ENCODE measurements around the gene DNAJC11.
"Not testable (repeated sequence)": the region's sequence is repeated elsewhere in the genome, so short reads cannot be mapped to it uniquely, and the experiment has no call there.

DNAJC11 gene

DNA sequence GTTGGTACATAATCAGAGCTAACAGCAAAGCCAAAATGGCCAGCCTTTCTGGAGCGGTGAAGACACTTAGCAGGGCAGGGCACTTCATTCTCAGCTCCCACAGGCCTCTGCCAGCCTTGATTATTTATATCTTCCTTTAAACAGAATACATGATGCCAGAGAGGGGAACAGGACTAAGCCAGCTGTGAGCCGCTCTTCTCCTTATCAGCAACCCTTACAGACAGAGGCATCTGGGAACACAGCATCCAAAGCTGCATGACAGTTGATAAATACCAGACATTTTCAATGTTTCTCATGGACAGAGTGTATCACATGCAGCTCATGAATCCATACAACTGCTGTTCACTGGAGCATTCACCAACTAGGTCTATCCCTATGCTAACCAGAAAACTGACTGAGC is 29.1 kb downstream of the DNAJC11 start:
- H3K9ac ChIP-seq = no peak overlapping the region
- H3K27me3 ChIP-seq (ENCODE audit: insufficient read depth, low read depth) = no peaks in the 10 kb centered on the region
- TF ChIP-seq, protein P1, sequence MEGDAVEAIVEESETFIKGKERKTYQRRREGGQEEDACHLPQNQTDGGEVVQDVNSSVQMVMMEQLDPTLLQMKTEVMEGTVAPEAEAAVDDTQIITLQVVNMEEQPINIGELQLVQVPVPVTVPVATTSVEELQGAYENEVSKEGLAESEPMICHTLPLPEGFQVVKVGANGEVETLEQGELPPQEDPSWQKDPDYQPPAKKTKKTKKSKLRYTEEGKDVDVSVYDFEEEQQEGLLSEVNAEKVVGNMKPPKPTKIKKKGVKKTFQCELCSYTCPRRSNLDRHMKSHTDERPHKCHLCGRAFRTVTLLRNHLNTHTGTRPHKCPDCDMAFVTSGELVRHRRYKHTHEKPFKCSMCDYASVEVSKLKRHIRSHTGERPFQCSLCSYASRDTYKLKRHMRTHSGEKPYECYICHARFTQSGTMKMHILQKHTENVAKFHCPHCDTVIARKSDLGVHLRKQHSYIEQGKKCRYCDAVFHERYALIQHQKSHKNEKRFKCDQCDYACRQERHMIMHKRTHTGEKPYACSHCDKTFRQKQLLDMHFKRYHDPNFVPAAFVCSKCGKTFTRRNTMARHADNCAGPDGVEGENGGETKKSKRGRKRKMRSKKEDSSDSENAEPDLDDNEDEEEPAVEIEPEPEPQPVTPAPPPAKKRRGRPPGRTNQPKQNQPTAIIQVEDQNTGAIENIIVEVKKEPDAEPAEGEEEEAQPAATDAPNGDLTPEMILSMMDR (conservative IDR thresholded peaks at IDR 0.05; ENCODE audit: low read depth, low read length) = no peak
- no peak overlapping the region for H3K4me3 ChIP-seq (IDR thresholded peaks at IDR 0.05; ENCODE audit: insufficient read depth, low read depth, low read length)
- no peak overlapping the region for H2AFZ ChIP-seq (ENCODE audit: low read depth)
- peaks cover 4% of the 10 kb centered on the region; the same call in 1 of the 2 replicates for H3K36me3 ChIP-seq (ENCODE audit: insufficient read depth)
- no peaks in the 10 kb centered on the region for H4K20me1 ChIP-seq (ENCODE audit: insufficient read depth)
- peak overlapping the region; percentile 52; the same call in 1 of the 2 replicates for H3K4me2 ChIP-seq
- peaks cover 3% of the 10 kb centered on the region; the same call in 1 of the 2 replicates for H3K79me2 ChIP-seq (ENCODE audit: insufficient read depth, low read depth)
- H3K27ac ChIP-seq = peak overlapping the region; percentile 77; the same call in 1 of the 2 replicates
- H3K4me1 ChIP-seq (ENCODE audit: low read depth, poor library complexity, severe bottlenecking) = peaks cover 44% of the 10 kb centered on the region

DNA sequence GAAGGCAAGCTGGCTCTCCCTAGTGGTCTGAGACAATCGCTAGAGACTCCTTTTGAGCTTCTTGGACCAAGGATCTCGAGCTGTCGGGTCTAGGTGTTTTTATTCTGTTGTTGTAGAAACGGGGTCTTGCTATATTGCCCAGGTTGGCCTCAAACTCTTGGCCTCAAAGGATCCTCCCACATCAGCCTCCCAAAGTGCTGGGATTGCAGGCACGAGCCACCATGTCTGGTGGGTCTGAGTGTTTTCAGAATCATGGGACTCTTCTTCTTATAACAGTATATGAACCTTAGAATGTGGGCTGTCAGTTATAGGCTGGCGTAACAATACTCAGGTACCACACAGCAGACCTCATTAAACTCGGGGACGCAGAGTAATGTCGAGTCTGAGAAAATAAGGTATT is 33.1 kb downstream of the DNAJC11 start:
- H3K79me2 ChIP-seq (ENCODE audit: insufficient read depth, low read depth) = peaks cover 9% of the 10 kb centered on the region; the same call in 1 of the 2 replicates
- H2AFZ ChIP-seq (ENCODE audit: low read depth) = no peak overlapping the region
- no peaks in the 10 kb centered on the region for H4K20me1 ChIP-seq (ENCODE audit: insufficient read depth)
- no peak overlapping the region for H3K9ac ChIP-seq
- no peak overlapping the region for H3K27ac ChIP-seq
- no peaks in the 10 kb centered on the region for H3K27me3 ChIP-seq (ENCODE audit: insufficient read depth, low read depth)
- TF ChIP-seq, protein P1 (conservative IDR thresholded peaks at IDR 0.05; ENCODE audit: low read depth, low read length) = no peak
- H3K4me2 ChIP-seq = no peak overlapping the region
- H3K36me3 ChIP-seq (ENCODE audit: insufficient read depth) = peaks cover 4% of the 10 kb centered on the region; the same call in 1 of the 2 replicates
- H3K4me1 ChIP-seq (ENCODE audit: low read depth, poor library complexity, severe bottlenecking) = peaks cover 18% of the 10 kb centered on the region
- no peak overlapping the region for H3K4me3 ChIP-seq (IDR thresholded peaks at IDR 0.05; ENCODE audit: insufficient read depth, low read depth, low read length)

GRCh38 chr1:6667139-6667538 is 34.5 kb downstream of the DNAJC11 start:
- H3K4me2 ChIP-seq = no peak overlapping the region
- peaks cover 5% of the 10 kb centered on the region for H3K4me1 ChIP-seq (ENCODE audit: low read depth, poor library complexity, severe bottlenecking)
- peaks cover 14% of the 10 kb centered on the region; the same call in 1 of the 2 replicates for H3K79me2 ChIP-seq (ENCODE audit: insufficient read depth, low read depth)
- no peak overlapping the region for H3K9ac ChIP-seq
- H3K36me3 ChIP-seq (ENCODE audit: insufficient read depth) = peaks cover 4% of the 10 kb centered on the region; the same call in 1 of the 2 replicates
- H4K20me1 ChIP-seq (ENCODE audit: insufficient read depth) = no peaks in the 10 kb centered on the region
- H3K27ac ChIP-seq = no peak overlapping the region
- no peaks in the 10 kb centered on the region for H3K27me3 ChIP-seq (ENCODE audit: insufficient read depth, low read depth)
- TF ChIP-seq, protein P1 (conservative IDR thresholded peaks at IDR 0.05; ENCODE audit: low read depth, low read length) = no peak
- H3K4me3 ChIP-seq (IDR thresholded peaks at IDR 0.05; ENCODE audit: insufficient read depth, low read depth, low read length) = no peak overlapping the region
- no peak overlapping the region for H2AFZ ChIP-seq (ENCODE audit: low read depth)

DNA sequence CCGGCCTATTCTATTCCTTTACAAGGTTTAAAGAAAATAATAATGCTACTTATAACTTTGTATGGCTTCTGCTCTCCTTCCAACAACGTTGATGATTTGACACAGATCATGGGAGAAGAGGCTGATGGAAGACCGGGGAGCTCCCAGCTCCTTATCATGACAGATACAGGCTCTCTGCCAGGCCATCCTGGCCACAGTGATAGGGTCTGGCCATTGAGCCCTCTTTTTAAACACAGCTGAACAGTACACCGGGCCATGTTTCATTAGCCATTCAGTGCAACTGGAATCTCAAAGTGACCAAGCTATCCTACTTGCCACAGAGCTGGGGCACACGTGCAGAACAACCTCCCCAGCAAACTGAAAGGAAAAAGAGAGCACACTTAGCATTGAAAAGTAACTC is 34.9 kb downstream of the DNAJC11 start:
- H3K4me1 ChIP-seq (ENCODE audit: low read depth, poor library complexity, severe bottlenecking) = peaks cover under 1% of the 10 kb centered on the region
- peaks cover under 1% of the 10 kb centered on the region; the same call in 1 of the 2 replicates for H3K36me3 ChIP-seq (ENCODE audit: insufficient read depth)
- no peak overlapping the region for H3K27ac ChIP-seq

DNA sequence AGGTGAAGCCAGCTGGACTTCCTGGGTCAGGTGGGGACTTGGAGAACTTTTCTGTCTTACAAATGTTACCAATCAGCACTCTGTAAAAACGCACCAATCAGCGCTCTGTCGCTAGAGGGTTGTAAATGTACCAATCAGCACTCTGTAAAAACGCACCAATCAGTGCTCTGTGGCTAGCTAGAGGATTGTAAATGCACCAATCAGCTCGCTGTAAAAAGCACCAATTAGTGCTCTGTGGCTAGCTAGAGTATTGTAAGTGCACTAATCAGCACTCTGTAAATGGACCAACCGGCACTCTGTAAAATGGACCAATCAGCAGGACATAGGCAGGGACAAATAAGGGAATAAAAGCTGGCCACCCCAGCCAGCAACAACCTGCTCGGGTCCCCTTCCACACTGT is 39.1 kb downstream of the DNAJC11 start:
- not testable (repeated sequence) for H3K27me3 ChIP-seq (ENCODE audit: insufficient read depth, low read depth); H3K36me3 ChIP-seq (ENCODE audit: insufficient read depth); H3K4me1 ChIP-seq (ENCODE audit: low read depth, poor library complexity, severe bottlenecking); H3K4me3 ChIP-seq (IDR thresholded peaks at IDR 0.05; ENCODE audit: insufficient read depth, low read depth, low read length); H2AFZ ChIP-seq (ENCODE audit: low read depth); H3K27ac ChIP-seq; H3K4me2 ChIP-seq; H4K20me1 ChIP-seq (ENCODE audit: insufficient read depth); H3K9ac ChIP-seq
- 0 out of 2 replicates have a peak, but pooled peaks cover 11% of the 10 kb centered on the region for H3K79me2 ChIP-seq (ENCODE audit: insufficient read depth, low read depth)

More for the DNA sequence above, 34.9 kb downstream of the DNAJC11 start:
- Histone ChIP-seq H2AFZ (ENCODE audit: low read depth) (no peak overlapping the region), H3K27me3 (ENCODE audit: insufficient read depth, low read depth) (no peaks in the 10 kb centered on the region), H3K9ac (no peak overlapping the region), H3K79me2 (ENCODE audit: insufficient read depth, low read depth) (0 out of 2 replicates have a peak, but pooled peaks cover 11% of the 10 kb centered on the region), H3K4me2 (no peak overlapping the region), H3K4me3 (IDR thresholded peaks at IDR 0.05; ENCODE audit: insufficient read depth, low read depth, low read length) (no peak overlapping the region), H4K20me1 (ENCODE audit: insufficient read depth) (no peaks in the 10 kb centered on the region)
- TF ChIP-seq, protein P1 (conservative IDR thresholded peaks at IDR 0.05; ENCODE audit: low read depth, low read length) = no peak

Data from KMS-11 (cell line).